HEK293 (cell line): Measurements from ENCODE around the gene ERGIC1.

ENCODE experiments used
- CTCF ChIA-PET: fragments of 350-600 bp; formaldehyde crosslinking; extraction: SDS; loops from one replicate; lab custom pipeline; 2021; ENCODE audit warnings: antibody characterized with exemption; lab: Yijun Ruan, JAX
- POLR2A ChIA-PET: fragments of 300-600 bp; formaldehyde crosslinking; extraction: SDS; loops from one replicate; lab custom pipeline; 2020; ENCODE audit warnings: antibody characterized with exemption, inconsistent platforms; lab: Yijun Ruan, JAX
- H3K27ac ChIP-seq: fragments of 200-500 bp; sonication (Bioruptor generic); 2 replicates; pipeline ENCODE4 v1.5.1; 2014; ENCODE audit warnings: low read depth, low read length, control low read depth, inconsistent platforms; ENCODE audit errors: extremely low read depth
- H3K36me3 ChIP-seq, 2 experiments: fragments of 200-500 bp in 1 of 2; sonication (Bioruptor generic) in 1 of 2; 1 replicate in 1 of 2; 2 replicates in 1 of 2; pipeline ENCODE4 v1.5.1; 2014 to 2017; ENCODE audit warnings: inconsistent platforms in 2 of 2, low read length in 2 of 2; ENCODE audit not compliant: control insufficient read depth in 2 of 2, insufficient read depth in 1 of 2
- H3K4me1 ChIP-seq: fragments of 200-500 bp; sonication (Bioruptor generic); 2 replicates; pipeline ENCODE4 v1.5.1; 2014; ENCODE audit warnings: mild to moderate bottlenecking, low read length, inconsistent platforms; ENCODE audit not compliant: control insufficient read depth, insufficient read depth
- H3K4me3 ChIP-seq: 2 replicates; pipeline ENCODE4 v1.5.1; 2011; ENCODE audit warnings: low read depth, mild to moderate bottlenecking, control low read depth, low read length, moderate library complexity
- H3K9me3 ChIP-seq: fragments of 200-500 bp; sonication (Bioruptor generic); 2 replicates; pipeline ENCODE4 v1.5.1; 2014; ENCODE audit warnings: low read depth, low read length, inconsistent platforms; ENCODE audit not compliant: control insufficient read depth, insufficient read depth
- GLI4 ChIP-seq: fragments of 450-650 bp; formaldehyde crosslinking; IDR thresholded peaks from 2 replicates; pipeline ENCODE4 v1.5.1; 2016; ENCODE audit warnings: missing biosample characterization, missing genetic modification characterization
- GLIS2 ChIP-seq: fragments of 450-650 bp; formaldehyde crosslinking; IDR thresholded peaks from 2 replicates; pipeline ENCODE4 v1.5.1; 2016; ENCODE audit warnings: missing biosample characterization, missing genetic modification characterization
- MZF1 ChIP-seq: fragments of 450-650 bp; formaldehyde crosslinking; IDR thresholded peaks from 2 replicates; pipeline ENCODE4 v1.5.1; 2017; ENCODE audit warnings: missing biosample characterization, missing genetic modification characterization, borderline replicate concordance
- OSR2 ChIP-seq: fragments of 450-650 bp; formaldehyde crosslinking; IDR thresholded peaks from 2 replicates; pipeline ENCODE4 v1.5.1; 2016; ENCODE audit warnings: missing biosample characterization, missing genetic modification characterization
- PRDM10 ChIP-seq: fragments of 450-650 bp; formaldehyde crosslinking; IDR thresholded peaks from 2 replicates; pipeline ENCODE4 v1.5.1; 2016; ENCODE audit warnings: missing biosample characterization, missing genetic modification characterization
- SALL2 ChIP-seq: fragments of 450-650 bp; formaldehyde crosslinking; IDR thresholded peaks from 2 replicates; pipeline ENCODE4 v1.5.0; 2017; ENCODE audit warnings: missing biosample characterization, mild to moderate bottlenecking, missing genetic modification characterization, borderline replicate concordance
- TCF7L2 ChIP-seq: IDR thresholded peaks from 2 replicates; pipeline ENCODE4 v1.6.1; 2011; ENCODE audit warnings: low read depth, mild to moderate bottlenecking, inconsistent platforms, low read length, moderate library complexity, borderline replicate concordance
- ZBTB1 ChIP-seq: fragments of 450-650 bp; formaldehyde crosslinking; IDR thresholded peaks from 2 replicates; pipeline ENCODE4 v1.5.1; 2016; ENCODE audit warnings: missing biosample characterization, missing genetic modification characterization
- ZIC2 ChIP-seq: fragments of 450-650 bp; formaldehyde crosslinking; IDR thresholded peaks from 2 replicates; pipeline ENCODE4 v1.5.1; 2016; ENCODE audit warnings: missing biosample characterization, missing genetic modification characterization
- ZNF132 ChIP-seq: fragments of 450-650 bp; formaldehyde crosslinking; IDR thresholded peaks from 2 replicates; pipeline ENCODE4 v1.5.1; 2017; ENCODE audit warnings: missing biosample characterization, missing genetic modification characterization, borderline replicate concordance
- ZNF221 ChIP-seq: fragments of 450-650 bp; formaldehyde crosslinking; IDR thresholded peaks from 2 replicates; pipeline ENCODE4 v1.5.1; 2017; ENCODE audit warnings: missing biosample characterization, missing genetic modification characterization, borderline replicate concordance
- ZNF302 ChIP-seq: fragments of 450-650 bp; formaldehyde crosslinking; IDR thresholded peaks from 2 replicates; pipeline ENCODE4 v1.5.1; 2016; ENCODE audit warnings: missing biosample characterization, missing genetic modification characterization, low read depth
- ZNF311 ChIP-seq: fragments of 450-650 bp; formaldehyde crosslinking; IDR thresholded peaks from 2 replicates; pipeline ENCODE4 v1.5.1; 2017; ENCODE audit warnings: missing biosample characterization, missing genetic modification characterization, borderline replicate concordance
- ZNF544 ChIP-seq: fragments of 450-650 bp; formaldehyde crosslinking; IDR thresholded peaks from 2 replicates; pipeline ENCODE4 v1.5.0; 2017; ENCODE audit warnings: missing biosample characterization, missing genetic modification characterization
- ZNF600 ChIP-seq: fragments of 450-650 bp; formaldehyde crosslinking; IDR thresholded peaks from 2 replicates; pipeline ENCODE4 v1.5.1; 2016; ENCODE audit warnings: missing biosample characterization, missing genetic modification characterization
- ZNF837 ChIP-seq: fragments of 450-650 bp; formaldehyde crosslinking; IDR thresholded peaks from 2 replicates; pipeline ENCODE4 v1.5.1; 2016; ENCODE audit warnings: missing biosample characterization, missing genetic modification characterization
- ZXDB ChIP-seq: fragments of 450-650 bp; formaldehyde crosslinking; IDR thresholded peaks from 2 replicates; pipeline ENCODE4 v1.5.1; 2016; ENCODE audit warnings: missing biosample characterization, missing genetic modification characterization
- TF ChIP-seq, protein P1 (sequence below): fragments of 450-650 bp; IDR thresholded peaks from 2 replicates; pipeline ENCODE4 v1.5.1; 2018; ENCODE audit warnings: missing biosample characterization, mild to moderate bottlenecking, missing genetic modification characterization
- TF ChIP-seq, protein P2 (sequence below): fragments of 450-650 bp; formaldehyde crosslinking; IDR thresholded peaks from 2 replicates; pipeline ENCODE4 v1.5.1; 2016; ENCODE audit warnings: missing biosample characterization, missing genetic modification characterization

The ERGIC1 gene

GRCh38 chr5:172834415-172835289 is 601 bp downstream of the ERGIC1 start (continued):
- TF ChIP-seq MZF1 (tag by site-specific recombination) (no peak), ZXDB (tag by site-specific recombination) (no peak)
- TF ChIP-seq, all 188 proteins: peak for 20

DNA sequence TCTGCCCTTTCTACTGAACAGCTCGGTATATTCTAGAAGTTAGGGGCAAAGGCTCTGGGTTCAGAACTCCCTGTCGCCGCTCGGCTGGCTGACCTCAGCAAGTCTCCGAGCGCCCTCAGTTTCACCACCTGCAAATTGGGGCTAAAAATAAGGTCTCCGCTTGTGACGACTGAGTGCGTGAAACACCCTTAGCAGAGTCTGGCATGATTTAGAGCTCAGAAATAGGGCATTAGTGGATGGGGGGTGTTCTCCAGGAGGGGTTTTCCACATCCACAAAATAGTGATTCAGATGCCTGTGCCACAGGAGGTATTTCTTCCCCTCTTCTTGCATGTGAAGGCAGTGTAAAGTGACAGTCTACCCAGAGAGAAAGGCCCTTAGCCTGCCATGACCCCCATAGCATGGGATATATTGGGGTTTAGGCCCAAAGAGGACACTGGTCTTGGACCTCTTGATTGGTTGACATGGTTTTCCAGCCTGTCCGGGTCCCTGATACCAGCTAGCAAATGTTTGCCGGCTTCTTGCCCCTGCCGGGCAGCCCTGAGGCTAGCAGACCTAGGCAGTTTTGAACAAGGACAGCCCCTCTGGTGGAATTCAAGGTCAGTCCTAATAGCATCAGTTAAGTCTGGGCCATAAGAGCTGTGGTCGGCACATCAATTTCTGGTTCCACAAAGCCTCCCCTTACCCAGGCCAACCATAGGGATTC is 1.4 kb downstream of the ERGIC1 start:
- no peaks in the 10 kb centered on the region for H3K9me3 ChIP-seq
- peaks cover 0 to 4% of the 10 kb centered on the region in 2 experiments; a peak in 2 of 3 replicates for H3K36me3 ChIP-seq
- ChIA-PET POLR2A (interaction anchor here (4.8 kb wide), 1 partner anchor 64 kb away, joined by 25 read pairs; the partner anchor contains the start of gene DUSP1), CTCF (interaction anchor here (0.5 to 1.5 kb wide), 8 partner anchors 18 to 92 kb away, joined by 3 to 5 read pairs (median 3); partner anchors contain the start of gene DUSP1)
- H3K4me3 ChIP-seq, result peak overlapping the region; percentile 64
- no peak overlapping the region for H3K27ac ChIP-seq
- peaks cover 9% of the 10 kb centered on the region for H3K4me1 ChIP-seq
- no peak for TF ChIP-seq ZNF221 (tag by site-specific recombination)
- TF ChIP-seq, protein P1, sequence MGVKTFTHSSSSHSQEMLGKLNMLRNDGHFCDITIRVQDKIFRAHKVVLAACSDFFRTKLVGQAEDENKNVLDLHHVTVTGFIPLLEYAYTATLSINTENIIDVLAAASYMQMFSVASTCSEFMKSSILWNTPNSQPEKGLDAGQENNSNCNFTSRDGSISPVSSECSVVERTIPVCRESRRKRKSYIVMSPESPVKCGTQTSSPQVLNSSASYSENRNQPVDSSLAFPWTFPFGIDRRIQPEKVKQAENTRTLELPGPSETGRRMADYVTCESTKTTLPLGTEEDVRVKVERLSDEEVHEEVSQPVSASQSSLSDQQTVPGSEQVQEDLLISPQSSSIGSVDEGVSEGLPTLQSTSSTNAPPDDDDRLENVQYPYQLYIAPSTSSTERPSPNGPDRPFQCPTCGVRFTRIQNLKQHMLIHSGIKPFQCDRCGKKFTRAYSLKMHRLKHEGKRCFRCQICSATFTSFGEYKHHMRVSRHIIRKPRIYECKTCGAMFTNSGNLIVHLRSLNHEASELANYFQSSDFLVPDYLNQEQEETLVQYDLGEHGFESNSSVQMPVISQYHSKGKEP (tag by site-specific recombination), result no peak
- TF ChIP-seq, protein P2, sequence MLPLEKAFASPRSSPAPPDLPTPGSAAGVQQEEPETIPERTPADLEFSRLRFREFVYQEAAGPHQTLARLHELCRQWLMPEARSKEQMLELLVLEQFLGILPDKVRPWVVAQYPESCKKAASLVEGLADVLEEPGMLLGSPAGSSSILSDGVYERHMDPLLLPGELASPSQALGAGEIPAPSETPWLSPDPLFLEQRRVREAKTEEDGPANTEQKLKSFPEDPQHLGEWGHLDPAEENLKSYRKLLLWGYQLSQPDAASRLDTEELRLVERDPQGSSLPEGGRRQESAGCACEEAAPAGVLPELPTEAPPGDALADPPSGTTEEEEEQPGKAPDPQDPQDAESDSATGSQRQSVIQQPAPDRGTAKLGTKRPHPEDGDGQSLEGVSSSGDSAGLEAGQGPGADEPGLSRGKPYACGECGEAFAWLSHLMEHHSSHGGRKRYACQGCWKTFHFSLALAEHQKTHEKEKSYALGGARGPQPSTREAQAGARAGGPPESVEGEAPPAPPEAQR (tag by site-specific recombination), result no peak

DNA sequence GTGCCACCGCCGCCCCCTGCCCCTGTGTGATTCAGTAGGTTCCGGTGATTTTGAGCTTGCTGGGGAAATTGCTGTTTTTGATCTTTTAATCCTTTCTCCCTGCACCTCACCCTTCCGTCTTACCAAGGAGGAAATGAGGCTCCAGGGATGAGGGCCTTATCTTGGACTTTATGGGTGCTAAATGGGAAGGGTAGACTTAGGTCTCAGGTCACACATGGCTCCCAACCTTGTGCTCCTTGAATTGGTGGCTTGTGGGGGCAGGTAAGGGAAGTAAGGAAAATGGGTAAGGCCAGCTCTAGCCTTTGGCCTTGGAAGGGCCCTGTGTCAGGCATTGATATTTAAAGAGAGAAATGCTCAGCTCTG is 1.9 kb downstream of the ERGIC1 start:
- ChIA-PET POLR2A (interaction anchor here (4.8 kb wide), 1 partner anchor 64 kb away, joined by 25 read pairs; the partner anchor contains the start of gene DUSP1), CTCF (interaction anchor here (0.5 to 1.5 kb wide), 5 partner anchors 17 to 92 kb away, joined by 3 to 5 read pairs (median 3); partner anchors contain the start of gene DUSP1)
- Histone ChIP-seq H3K9me3 (no peaks in the 10 kb centered on the region), H3K4me3 (no peak overlapping the region), H3K4me1 (peaks cover 9% of the 10 kb centered on the region), H3K36me3 (peaks cover 0 to 4% of the 10 kb centered on the region in 2 experiments; a peak in 2 of 3 replicates), H3K27ac (no peak overlapping the region)
- TF ChIP-seq ZNF302, result no peak

DNA sequence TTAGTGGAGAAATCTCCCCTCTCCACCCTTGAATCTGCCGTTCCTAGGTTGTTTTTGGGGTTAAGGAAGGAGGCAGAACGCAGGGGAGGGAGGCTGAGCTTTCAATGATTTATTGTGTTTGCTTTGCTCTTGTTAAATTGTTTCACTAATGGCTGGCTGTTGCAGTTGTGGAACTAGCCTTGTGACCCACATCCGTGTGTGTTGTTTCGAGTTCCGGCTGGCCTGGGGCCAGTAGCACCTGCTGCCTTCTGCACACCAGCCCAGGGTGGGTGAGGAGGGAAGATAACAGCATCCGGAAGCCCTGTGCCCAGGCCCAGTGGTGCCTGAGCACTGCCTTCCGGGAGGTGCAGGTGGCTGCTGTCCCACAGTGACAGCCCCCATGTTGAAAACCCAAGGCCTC is 3.6 kb downstream of the ERGIC1 start:
- H3K36me3 ChIP-seq, result peaks cover 0 to 4% of the 10 kb centered on the region in 2 experiments; a peak in 2 of 3 replicates
- H3K9me3 ChIP-seq, result no peaks in the 10 kb centered on the region
- CTCF ChIA-PET, result interaction anchor here (1.2 to 1.3 kb wide), 2 partner anchors 10 to 22 kb away, joined by 4 to 5 read pairs; no protein-coding TSS in a partner anchor
- no peak overlapping the region for H3K4me3 ChIP-seq
- peaks cover 9% of the 10 kb centered on the region for H3K4me1 ChIP-seq
- POLR2A ChIA-PET, result interaction anchor here (0.6 to 4.8 kb wide), 2 partner anchors 37 to 66 kb away, joined by 3 to 25 read pairs; partner anchors contain the start of gene DUSP1
- no peak overlapping the region for H3K27ac ChIP-seq
- TF ChIP-seq PRDM10 (tag by site-specific recombination), result peak; percentile 65
- peak; percentile 67 for TF ChIP-seq ZIC2 (tag by site-specific recombination)
- no peak for TF ChIP-seq SALL2
- TF ChIP-seq TCF7L2, result no peak
- no peak for TF ChIP-seq ZBTB1
- peak; percentile 93 for TF ChIP-seq ZNF600 (tag by site-specific recombination)
- peak; percentile 37; the same call in 1 of the 2 replicates for TF ChIP-seq GLIS2 (tag by site-specific recombination)
- TF ChIP-seq ZNF132 (tag by site-specific recombination), result no peak
- peak; percentile 86 for TF ChIP-seq OSR2 (tag by site-specific recombination)
- no peak for TF ChIP-seq GLI4 (tag by site-specific recombination)
- TF ChIP-seq ZNF311 (tag by site-specific recombination), result no peak
- TF ChIP-seq ZNF544 (tag by site-specific recombination), result no peak
- no peak for TF ChIP-seq ZNF837 (tag by site-specific recombination)
